Keratinocyte (primary cell): ENCODE measurements around the gene TOX4. TPM values are rescaled to one million over a fixed set of nuclear protein-coding genes. Genes with fewer than 3 reads are reported as not detected.

ENCODE experiments used
- DNase-seq: peaks from one replicate; pipeline ENCODE4 v3.0.0-alpha.2; 2011; ENCODE audit warnings: low read depth, missing footprints, low spot score
- FAIRE-seq: peaks from 2 replicates; lab custom pipeline; 2011; peaks lifted over from hg19 to GRCh38; lab: Jason Lieb, UNC
- H2AFZ ChIP-seq: 2 replicates; pipeline ENCODE4 v1.6.0; 2012; ENCODE audit warnings: low read length, control low read depth, inconsistent platforms; ENCODE audit not compliant: control insufficient read depth
- H3K27ac ChIP-seq: 2 replicates; pipeline ENCODE4 v1.5.1; 2011; ENCODE audit warnings: low read length; ENCODE audit not compliant: control insufficient read depth, insufficient read depth
- H3K27me3 ChIP-seq: 3 replicates; pipeline ENCODE4 v1.6.0; 2011; ENCODE audit warnings: low read length; ENCODE audit not compliant: control insufficient read depth, insufficient read depth; ENCODE audit errors: extremely low read depth
- H3K36me3 ChIP-seq, 2 experiments: 2 replicates in 1 of 2; 3 replicates in 1 of 2; pipeline ENCODE4 v1.5.1; 2011; ENCODE audit warnings: low read length in 2 of 2, mild to moderate bottlenecking in 1 of 2; ENCODE audit not compliant: control insufficient read depth in 2 of 2, insufficient read depth in 2 of 2; ENCODE audit errors: extremely low read depth in 1 of 2
- H3K4me1 ChIP-seq: 3 replicates; pipeline ENCODE4 v1.5.1; 2011; ENCODE audit warnings: low read length; ENCODE audit not compliant: control insufficient read depth, insufficient read depth; ENCODE audit errors: extremely low read depth
- H3K4me2 ChIP-seq: 3 replicates; pipeline ENCODE4 v1.6.0; 2011; ENCODE audit warnings: low read depth, low read length; ENCODE audit not compliant: control insufficient read depth, insufficient read depth; ENCODE audit errors: extremely low read depth
- H3K4me3 ChIP-seq, 3 experiments: fragments of 200-600 bp in 1 of 3; sonication (generic) in 1 of 3; 2 replicates in 2 of 3; 3 replicates in 1 of 3; pipeline ENCODE4 v1.5.1; 2011 to 2016; ENCODE audit warnings: low read length in 3 of 3, mild to moderate bottlenecking in 3 of 3, control low read depth in 2 of 3, inconsistent platforms in 1 of 3, low read depth in 1 of 3, mixed read lengths in 1 of 3, mixed run types in 1 of 3, moderate library complexity in 1 of 3; ENCODE audit not compliant: control insufficient read depth in 2 of 3, insufficient read depth in 2 of 3; ENCODE audit errors: extremely low read depth in 1 of 3
- H3K79me2 ChIP-seq: 2 replicates; pipeline ENCODE4 v1.6.0; 2012; ENCODE audit warnings: low read length; ENCODE audit not compliant: control insufficient read depth, insufficient read depth
- H3K9ac ChIP-seq: 3 replicates; pipeline ENCODE4 v1.6.0; 2011; ENCODE audit warnings: low read length; ENCODE audit not compliant: control insufficient read depth, insufficient read depth; ENCODE audit errors: extremely low read depth
- H3K9me1 ChIP-seq: 3 replicates; pipeline ENCODE4 v1.6.0; 2011; ENCODE audit warnings: low read length; ENCODE audit not compliant: control insufficient read depth, insufficient read depth; ENCODE audit errors: extremely low read depth
- H3K9me3 ChIP-seq: 2 replicates; pipeline ENCODE4 v1.5.1; 2012; ENCODE audit warnings: low read depth, low read length; ENCODE audit not compliant: control insufficient read depth
- H4K20me1 ChIP-seq: 3 replicates; pipeline ENCODE4 v1.6.0; 2011; ENCODE audit warnings: low read length; ENCODE audit not compliant: control insufficient read depth, insufficient read depth; ENCODE audit errors: extremely low read depth
- CTCF ChIP-seq, 3 experiments: IDR thresholded peaks in 1 of 3; conservative IDR thresholded peaks in 1 of 3; optimal IDR thresholded peaks in 1 of 3; 2 replicates in 2 of 3; 3 replicates in 1 of 3; pipeline versions ENCODE3 to v1.5.1; 2011; ENCODE audit warnings: low read length in 3 of 3, mild to moderate bottlenecking in 3 of 3, moderate library complexity in 2 of 3, control low read depth in 1 of 3, inconsistent platforms in 1 of 3; ENCODE audit not compliant: insufficient read depth in 2 of 3; ENCODE audit errors: extremely low read depth in 1 of 3
- EZH2 ChIP-seq: IDR thresholded peaks from one replicate; pipeline ENCODE4 v1.6.1; 2012; ENCODE audit warnings: inconsistent platforms, mild to moderate bottlenecking, low read length, moderate library complexity
- dilution Hi-C: fragments of 300-500 bp; cut with MboI; formaldehyde crosslinking; loops from one replicate; pipeline ENCODE4 v1.7.0; 2020; ENCODE audit warnings: low sequenced_read_pairs; ENCODE audit not compliant: extremely low pct_ligation_motif_present
- polyA plus RNA-seq, 5 experiments: library from polyadenylated mRNA; depleted of rRNA in 3 of 5; stranded (reverse) in 3 of 5; stranded (forward) in 1 of 5; unstranded in 1 of 5; fragments of >200 nt; gene quantifications; 1 replicate in 1 of 5; 2 replicates in 3 of 5; 3 replicates in 1 of 5; pipeline versions ENCODE4 v1.2.1 to v1.2.3, GENCODE V29; 2011 to 2012; ENCODE audit warnings: missing spikeins in 2 of 5, low read depth in 1 of 5, low replicate concordance in 1 of 5

The TOX4 gene
- polyA plus RNA-seq, 1 donor (not counting 4 experiments of a cell fraction or from before 2014, with no cell fraction given): 85.4 TPM

DNA sequence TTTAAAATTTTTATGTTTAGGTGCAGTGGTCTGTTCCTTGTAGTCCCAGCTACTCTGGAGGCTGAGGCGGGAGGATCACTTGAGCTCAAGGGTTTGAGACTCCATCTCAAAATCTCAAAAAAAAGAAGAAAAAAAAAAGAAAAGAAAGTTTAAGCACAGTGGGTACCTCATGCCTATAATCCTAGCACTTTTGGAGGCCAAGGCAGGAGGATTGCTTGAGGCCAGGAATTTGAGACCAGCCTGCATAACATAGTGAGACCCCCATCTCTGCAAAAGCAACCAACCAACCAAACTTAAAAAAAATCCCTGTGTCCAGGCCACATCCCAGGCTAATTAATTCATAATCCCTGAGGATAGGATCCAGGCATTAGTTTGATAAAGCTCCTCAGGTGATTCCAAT, 52.5 kb downstream of the TOX4 start:
- H3K9me3 ChIP-seq: no peaks in the 10 kb centered on the region
- no peak for DNase-seq
- H3K4me2 ChIP-seq: no peak overlapping the region
- no peak overlapping the region for H2AFZ ChIP-seq
- H3K79me2 ChIP-seq: no peaks in the 10 kb centered on the region
- no peak overlapping the region for H3K27ac ChIP-seq
- H3K36me3 ChIP-seq: no peaks in the 10 kb centered on the region
- no peak overlapping the region for H3K9ac ChIP-seq
- no peaks in the 10 kb centered on the region for H3K27me3 ChIP-seq
- H3K9me1 ChIP-seq: no peaks in the 10 kb centered on the region
- H3K4me3 ChIP-seq: no peak overlapping the region
- peaks cover 5% of the 10 kb centered on the region for H3K4me1 ChIP-seq
- dilution Hi-C loops: no loop called here
- no peaks in the 10 kb centered on the region for H4K20me1 ChIP-seq
- no peak for TF ChIP-seq EZH2
- TF ChIP-seq CTCF (optimal IDR thresholded peaks at IDR 0.05 in 1 of 3, IDR thresholded peaks at IDR 0.05 in 1 of 3, conservative IDR thresholded peaks at IDR 0.05 in 1 of 3; ENCODE audit: extremely low read depth in 1 of 3, insufficient read depth in 2 of 3, low read length in 3 of 3): no peak
- FAIRE-seq: no peak

- peaks cover 10% of the 10 kb centered on the region for H3K4me1 ChIP-seq
- TF ChIP-seq CTCF (optimal IDR thresholded peaks at IDR 0.05 in 1 of 3, IDR thresholded peaks at IDR 0.05 in 1 of 3, conservative IDR thresholded peaks at IDR 0.05 in 1 of 3; ENCODE audit: extremely low read depth in 1 of 3, insufficient read depth in 2 of 3, low read length in 3 of 3) (no peak), EZH2 (no peak)
Measured at GRCh38 chr14:21533294-21533693, 56.3 kb downstream of the TOX4 start.

More at GRCh38 chr14:21533294-21533693, 56.3 kb downstream of the TOX4 start:
- Histone ChIP-seq H2AFZ (no peak overlapping the region), H3K9me3 (no peaks in the 10 kb centered on the region), H3K27ac (no peak overlapping the region), H3K9me1 (no peaks in the 10 kb centered on the region), H4K20me1 (no peaks in the 10 kb centered on the region), H3K27me3 (peaks cover 18% of the 10 kb centered on the region), H3K79me2 (no peaks in the 10 kb centered on the region), H3K36me3 (no peaks in the 10 kb centered on the region), H3K9ac (no peak overlapping the region), H3K4me3 (no peak overlapping the region), H3K4me2 (no peak overlapping the region)
- dilution Hi-C loops: no loop called here
- DNase-seq (no peak), FAIRE-seq (no peak)
